NCI-H748 (cell line): Measurements from ENCODE around the gene PCDHGA3.
A peak's percentile ranks its signal among the peaks of the same experiment; 100 is the strongest.
"Not testable (repeated sequence)": the region's sequence is repeated elsewhere in the genome, so short reads cannot be mapped to it uniquely, and the experiment has no call there.

Experiments used
- DNase-seq: peaks from one replicate; lab custom pipeline; 2025; ENCODE audit not compliant: unreplicated experiment; lab: John Stamatoyannopoulos, UW

The PCDHGA3 gene

DNA sequence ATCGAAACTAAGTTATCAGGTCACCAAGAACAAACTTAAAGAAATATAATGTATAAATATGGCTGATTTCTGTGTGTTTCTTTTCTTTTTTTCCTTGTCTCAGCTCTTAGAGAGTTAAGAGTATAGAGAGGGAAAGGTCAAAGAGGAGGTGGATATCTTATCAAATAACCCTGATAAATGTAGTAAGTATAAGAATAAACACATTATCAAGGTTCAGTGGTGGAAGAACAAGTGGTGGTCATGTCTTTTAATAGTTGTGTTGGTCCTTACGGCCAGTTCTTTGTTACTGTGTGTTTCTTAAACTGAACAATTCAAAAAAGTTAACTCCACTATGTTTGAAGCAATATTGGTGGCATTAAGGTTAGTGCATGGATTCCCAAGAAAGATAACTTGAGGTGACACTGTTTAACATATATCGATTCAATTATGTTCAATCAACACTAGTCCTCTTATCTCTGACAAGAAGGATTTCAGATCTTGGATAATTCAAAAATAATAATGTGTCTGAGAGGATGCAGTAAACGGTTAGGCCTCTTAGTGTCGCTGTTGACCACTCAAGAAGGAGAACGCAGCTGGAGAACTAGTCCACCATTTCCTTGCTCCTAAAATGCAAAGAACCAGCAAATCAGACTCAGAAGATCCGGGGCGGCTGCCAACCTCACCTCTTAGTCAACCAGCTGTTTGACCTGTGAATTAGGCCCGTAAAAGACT is at the start of gene PCDHGA3:
PCDHGA3 (plus strand) TSS at position 588 of the 711 bp plus-strand sequence. CDS start 205 bp downstream, outside the sequence.
- peak; percentile 39 for DNase-seq

DNA sequence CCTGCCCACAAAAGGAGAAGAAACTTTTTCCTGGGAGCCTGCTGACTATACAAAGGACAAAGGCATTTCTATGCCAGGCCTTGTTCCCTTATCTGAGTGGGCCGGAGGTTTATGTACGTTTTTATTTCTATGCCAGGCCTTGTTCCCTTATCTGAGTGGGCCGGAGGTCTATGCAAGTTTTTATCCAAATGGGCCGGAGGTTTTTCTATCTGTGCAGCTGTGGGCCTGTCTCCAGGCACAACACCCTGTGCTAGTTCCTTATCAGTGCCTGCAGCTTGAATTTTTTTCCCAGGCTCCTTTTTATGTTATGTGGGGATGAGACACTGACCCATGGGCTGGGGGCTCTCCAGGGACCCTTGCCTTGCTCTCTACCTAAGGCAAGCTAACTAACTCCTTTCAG is 45.3 kb upstream of the PCDHGA3 start:
- no peak for DNase-seq

DNA sequence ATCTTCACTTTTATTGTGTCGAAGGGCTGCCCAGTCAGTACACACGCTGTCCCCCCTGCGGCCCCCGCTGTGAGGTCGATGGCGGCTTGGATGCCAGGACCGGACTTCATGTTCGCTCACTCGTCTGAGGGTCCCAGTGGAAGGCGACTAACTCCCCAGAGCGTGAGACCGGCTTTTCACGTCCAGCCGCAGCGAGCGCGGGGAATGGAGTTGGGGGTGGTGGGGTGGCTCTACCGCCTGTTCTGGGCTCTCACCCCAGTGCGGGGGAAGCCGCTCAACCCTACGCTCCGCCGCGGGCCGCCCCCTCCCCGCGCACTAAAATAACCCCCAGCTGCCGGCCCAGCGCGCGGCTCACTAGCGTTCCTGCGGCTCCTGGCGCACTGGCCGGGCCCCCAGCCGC is 39.9 kb upstream of the PCDHGA3 start, which contains the start of gene SLC25A2:
SLC25A2 (minus strand) TSS at position 294 of the 400 bp plus-strand sequence; CDS start at position 110, 184 bp downstream.
- no peak for DNase-seq

GRCh38 chr5:141306630-141307029 is 37.0 kb upstream of the PCDHGA3 start:
- no peak for DNase-seq

- DNase-seq, result no peak
Measured at GRCh38 chr5:141313711-141314110, 29.9 kb upstream of the PCDHGA3 start.

DNA sequence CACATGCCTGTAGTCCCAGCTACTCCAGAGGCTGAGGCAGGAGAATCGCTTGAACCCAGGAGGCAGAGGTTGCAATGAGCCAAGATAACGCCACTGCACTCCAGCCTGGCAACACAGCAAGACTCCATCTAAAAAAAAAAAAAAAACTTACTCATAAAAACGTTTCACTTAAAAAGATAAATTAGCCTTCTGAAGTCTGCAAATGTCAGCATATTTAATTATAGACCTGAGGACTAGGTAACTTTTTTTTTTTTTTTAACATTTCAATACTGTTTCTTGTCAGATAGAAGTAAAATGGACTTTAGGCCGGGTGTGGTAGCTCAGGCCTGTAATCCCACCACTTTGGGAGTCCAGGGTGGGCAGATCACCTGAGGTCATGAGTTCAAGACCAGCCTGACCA is 26.7 kb upstream of the PCDHGA3 start:
- DNase-seq, result not testable (repeated sequence)

DNA sequence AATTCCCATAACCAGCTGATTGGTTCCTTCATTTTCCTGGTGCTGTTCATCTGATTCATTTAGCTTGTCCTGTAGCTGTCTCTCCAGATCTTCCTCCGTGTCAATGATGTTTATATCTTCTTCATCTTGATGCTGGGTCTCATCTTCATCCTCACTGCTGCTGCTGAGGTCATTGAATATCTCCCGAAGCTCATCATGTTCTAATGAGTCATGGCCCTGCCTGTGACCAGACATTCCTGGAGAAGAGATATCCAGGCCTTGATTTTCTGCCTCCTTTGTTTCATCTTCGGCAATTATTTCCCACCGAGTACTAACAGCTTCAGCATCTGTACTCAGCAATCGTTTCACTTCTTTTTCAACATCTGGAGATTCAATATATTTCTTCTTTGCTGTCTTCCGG is 24.4 kb upstream of the PCDHGA3 start:
- DNase-seq, result no peak

DNA sequence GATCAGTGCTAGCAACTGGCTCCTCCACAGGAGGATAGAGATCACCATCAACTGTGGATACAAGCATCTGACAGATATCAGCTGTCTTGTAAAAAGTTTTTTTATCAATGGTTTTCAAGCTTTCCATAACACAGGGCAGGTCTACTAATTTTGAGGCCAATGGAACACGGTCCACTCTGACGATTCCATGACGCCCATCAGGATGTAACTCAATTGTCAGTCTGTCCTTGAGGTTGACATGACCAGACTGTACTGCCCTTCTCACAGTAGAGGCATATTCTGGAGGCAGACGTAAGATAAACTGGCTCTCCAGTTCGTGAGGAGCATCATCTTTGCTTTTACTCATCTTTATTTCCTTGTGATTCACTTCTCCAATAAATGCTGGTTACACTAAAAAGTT is 23.9 kb upstream of the PCDHGA3 start:
- no peak for DNase-seq

- peak; percentile 94 for DNase-seq
Measured at GRCh38 chr5:141320225-141321169, 23.1 kb upstream of the PCDHGA3 start, which contains the start of gene TAF7. TSS of gene TAF7 (minus strand) at chr5:141320784. CDS start at chr5:141320044, 740 bp downstream.

GRCh38 chr5:141322261-141322660 is 21.4 kb upstream of the PCDHGA3 start:
- DNase-seq, result no peak

- peak; percentile 90 for DNase-seq
Measured at GRCh38 chr5:141326088-141326854, 17.4 kb upstream of the PCDHGA3 start.

DNA sequence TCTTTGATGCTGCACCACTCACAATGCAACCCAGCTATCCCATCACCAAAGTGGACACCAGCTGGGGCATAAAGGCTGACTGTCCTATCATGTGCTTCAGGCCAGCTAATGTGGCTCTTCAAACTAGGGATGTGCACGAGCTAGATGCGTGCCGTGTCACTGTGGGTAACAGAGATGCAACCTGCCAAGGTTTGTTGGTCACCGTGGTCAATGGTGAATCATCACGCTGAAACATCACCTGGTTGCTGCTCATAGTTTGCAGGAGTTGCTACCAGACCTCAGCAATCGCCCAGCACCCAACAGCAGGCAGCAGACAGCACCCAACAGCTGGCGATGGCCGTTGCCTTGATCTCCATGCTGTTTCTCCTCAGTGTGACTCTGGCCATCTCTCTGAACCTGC is 15.4 kb upstream of the PCDHGA3 start:
- no peak for DNase-seq

DNA sequence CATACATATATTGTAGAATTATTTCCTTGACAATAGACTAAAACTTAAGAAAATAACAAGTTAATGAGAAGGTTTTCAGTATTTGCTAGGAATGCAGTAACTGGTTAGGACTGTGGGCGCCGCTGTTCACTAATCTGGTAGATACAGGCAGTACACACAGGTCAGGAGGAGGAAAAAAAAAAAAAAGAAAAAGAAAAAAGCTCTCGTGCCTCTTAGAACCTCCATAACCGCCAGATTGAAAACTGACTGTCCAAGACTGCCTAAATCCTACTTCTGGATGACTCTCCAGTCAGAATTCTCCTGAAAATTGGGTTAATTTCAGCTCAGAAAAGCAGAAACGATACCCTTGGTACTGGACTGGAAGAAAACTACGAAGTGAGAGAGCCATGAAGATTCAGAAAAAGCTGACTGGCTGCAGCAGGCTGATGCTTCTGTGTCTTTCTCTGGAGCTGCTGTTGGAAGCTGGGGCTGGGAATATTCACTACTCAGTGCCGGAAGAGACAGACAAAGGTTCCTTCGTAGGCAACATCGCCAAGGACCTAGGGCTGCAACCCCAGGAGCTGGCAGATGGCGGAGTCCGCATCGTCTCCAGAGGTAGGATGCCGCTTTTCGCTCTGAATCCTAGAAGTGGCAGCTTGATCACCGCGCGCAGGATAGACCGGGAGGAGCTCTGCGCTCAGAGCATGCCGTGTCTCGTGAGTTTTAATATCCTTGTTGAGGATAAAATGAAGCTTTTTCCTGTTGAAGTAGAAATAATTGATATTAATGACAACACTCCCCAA is 13.1 kb upstream of the PCDHGA3 start, which contains the start of gene PCDHGA1:
PCDHGA1 (plus strand) TSS at position 216 of the 782 bp plus-strand sequence.
- peak; percentile 36 for DNase-seq

GRCh38 chr5:141332571-141332970 is 11.1 kb upstream of the PCDHGA3 start:
- DNase-seq, result not testable (repeated sequence)

DNA sequence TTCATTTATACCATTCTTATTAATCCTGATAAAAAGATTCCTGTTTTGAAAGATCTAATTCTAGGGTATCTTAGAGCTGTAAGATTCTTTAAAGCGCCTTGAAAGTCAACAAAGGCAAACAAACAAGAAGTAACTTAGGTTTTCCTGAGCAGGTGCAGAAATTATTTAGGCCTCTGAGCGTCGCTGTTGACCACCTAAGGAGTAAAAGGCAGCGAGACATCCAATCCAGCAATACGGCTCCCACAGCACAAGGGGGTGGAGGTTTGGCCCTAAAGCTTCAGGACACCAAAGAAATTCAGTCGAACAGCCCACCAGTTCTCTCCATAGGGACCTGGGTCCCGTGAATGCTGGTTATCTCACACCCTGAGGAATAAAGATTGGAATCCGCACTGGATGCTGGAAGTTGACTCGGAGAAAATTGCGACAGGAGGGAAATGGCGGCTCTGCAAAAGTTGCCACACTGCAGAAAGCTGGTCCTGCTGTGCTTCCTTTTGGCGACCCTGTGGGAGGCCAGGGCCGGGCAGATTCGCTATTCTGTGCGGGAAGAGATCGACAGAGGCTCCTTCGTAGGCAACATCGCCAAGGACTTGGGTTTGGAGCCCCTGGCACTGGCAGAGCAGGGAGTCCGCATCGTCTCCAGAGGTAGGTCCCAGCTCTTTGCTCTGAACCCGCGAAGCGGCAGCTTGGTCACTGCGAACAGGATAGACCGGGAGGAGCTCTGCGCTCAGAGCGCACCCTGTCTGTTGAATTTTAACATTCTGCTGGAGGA is 4.9 kb upstream of the PCDHGA3 start, which contains the start of gene PCDHGA2:
PCDHGA2 (plus strand) TSS at position 223 of the 769 bp plus-strand sequence.
- DNase-seq, result peak; percentile 30

DNA sequence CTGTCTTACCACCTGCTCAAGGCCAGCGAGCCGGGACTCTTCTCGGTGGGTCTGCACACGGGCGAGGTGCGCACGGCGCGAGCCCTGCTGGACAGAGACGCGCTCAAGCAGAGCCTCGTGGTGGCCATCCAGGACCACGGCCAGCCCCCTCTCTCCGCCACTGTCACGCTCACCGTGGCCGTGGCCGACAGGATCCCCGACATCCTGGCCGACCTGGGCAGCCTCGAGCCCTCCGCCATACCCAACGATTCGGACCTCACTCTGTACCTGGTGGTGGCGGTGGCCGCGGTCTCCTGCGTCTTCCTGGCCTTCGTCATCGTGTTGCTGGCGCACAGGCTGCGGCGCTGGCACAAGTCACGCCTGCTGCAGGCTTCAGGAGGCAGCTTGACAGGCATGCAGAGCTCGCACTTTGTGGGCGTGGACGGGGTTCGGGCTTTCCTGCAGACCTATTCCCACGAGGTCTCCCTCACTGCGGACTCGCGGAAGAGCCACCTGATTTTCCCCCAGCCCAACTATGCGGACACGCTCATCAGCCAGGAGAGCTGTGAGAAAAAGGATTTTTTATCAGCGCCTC is 2.8 kb upstream of the PCDHGA3 start:
- not testable (repeated sequence) for DNase-seq

GRCh38 chr5:141342773-141343172 is 856 bp upstream of the PCDHGA3 start:
- DNase-seq, result no peak

DNA sequence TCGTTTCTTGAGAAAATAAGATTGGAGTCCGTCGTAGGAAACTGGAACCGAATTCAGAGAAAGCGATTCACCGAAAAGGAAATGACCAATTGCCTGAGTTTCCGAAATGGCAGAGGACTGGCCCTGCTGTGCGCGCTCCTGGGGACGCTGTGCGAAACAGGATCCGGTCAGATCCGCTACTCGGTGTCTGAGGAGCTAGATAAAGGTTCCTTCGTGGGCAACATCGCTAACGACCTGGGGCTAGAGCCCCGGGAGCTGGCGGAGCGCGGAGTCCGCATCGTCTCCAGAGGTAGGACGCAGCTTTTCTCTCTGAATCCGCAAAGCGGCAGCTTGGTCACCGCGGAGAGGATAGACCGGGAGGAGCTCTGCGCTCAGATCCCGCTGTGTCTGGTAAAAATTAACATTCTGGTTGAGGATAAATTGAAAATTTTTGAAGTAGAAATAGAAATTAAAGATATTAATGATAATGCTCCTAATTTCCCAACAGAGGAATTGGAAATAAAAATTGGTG is 379 bp downstream of the PCDHGA3 start:
- DNase-seq, result no peak

DNA sequence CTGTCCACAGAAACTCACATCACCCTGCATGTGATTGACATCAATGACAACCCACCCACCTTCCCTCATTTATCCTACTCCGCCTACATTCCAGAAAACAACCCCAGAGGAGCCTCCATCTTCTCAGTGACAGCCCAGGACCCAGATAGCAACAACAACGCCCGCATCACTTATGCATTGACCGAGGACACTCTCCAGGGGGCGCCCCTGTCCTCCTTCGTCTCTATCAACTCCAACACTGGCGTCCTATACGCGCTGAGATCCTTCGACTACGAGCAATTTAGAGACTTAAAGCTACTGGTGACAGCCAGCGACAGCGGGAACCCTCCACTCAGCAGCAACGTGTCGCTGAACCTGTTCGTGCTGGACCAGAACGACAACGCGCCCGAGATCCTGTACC is 1.7 kb downstream of the PCDHGA3 start:
- DNase-seq, result no peak
